OCI-LY1 (cell line): ENCODE measurements around the gene MAP4K3.

ENCODE experiments used
- CTCF ChIP-seq: fragments of 200-600 bp; sonication (generic), shearing (Covaris generic); IDR thresholded peaks from 2 replicates; pipeline ENCODE4 v1.5.1; 2017; ENCODE audit warnings: mild to moderate bottlenecking, antibody characterized with exemption, low read length, moderate library complexity, mixed read lengths
- EZH2 ChIP-seq: fragments of 200-600 bp; sonication (generic), shearing (Covaris generic); IDR thresholded peaks from 2 replicates; pipeline ENCODE4 v1.8.0; 2017; ENCODE audit warnings: borderline replicate concordance, mixed run types, mild to moderate bottlenecking, antibody characterized with exemption, low read length, moderate library complexity, mixed read lengths

GRCh38 chr2:39436592-39437521 is at the start of gene MAP4K3:
- TF ChIP-seq CTCF (no peak), EZH2 (no peak)
